GM12892 (cell line): ENCODE data around the gene NRCAM.

Experiments used
- POLR2A ChIP-seq: IDR thresholded peaks from 2 replicates; pipeline ENCODE4 v1.6.1; 2011; ENCODE audit warnings: low read depth, low read length, control low read depth
- POLR2AphosphoS5 ChIP-seq: IDR thresholded peaks from 2 replicates; pipeline ENCODE4 v1.6.1; 2011; ENCODE audit warnings: low read depth, low read length, control low read depth
- TAF1 ChIP-seq: IDR thresholded peaks from 2 replicates; pipeline ENCODE4 v1.6.1; 2011; ENCODE audit warnings: low read depth, mild to moderate bottlenecking, control low read depth, low read length, borderline replicate concordance

GRCh38 chr7:108363659-108364058 lies 92.6 kb downstream of the NRCAM start:
- no peak for TF ChIP-seq POLR2AphosphoS5
- TF ChIP-seq POLR2A = no peak
- TF ChIP-seq TAF1 = no peak
